Stimulated activated CD8-positive, alpha-beta memory T cell treated with anti-CD3 and anti-CD28 coated beads, Interleukin-15, amount 100 ng/mL, for 1 hour (primary cell): ENCODE data around the gene CDC5L.

Experiments
- DNase-seq: peaks from one replicate; pipeline ENCODE4 v3.0.0-alpha.2; 2020; ENCODE audit warnings: low read depth

The CDC5L gene

GRCh38 chr6:44475779-44476434, 88.4 kb downstream of the CDC5L start:
- DNase-seq: peak; percentile 28

GRCh38 chr6:44476849-44477248, 89.3 kb downstream of the CDC5L start:
- DNase-seq: no peak

- DNase-seq: no peak
Measured at GRCh38 chr6:44477293-44477894, 89.9 kb downstream of the CDC5L start.

- DNase-seq: no peak
Measured at GRCh38 chr6:44478158-44478557, 90.7 kb downstream of the CDC5L start.

- no peak for DNase-seq
Measured at GRCh38 chr6:44478591-44479254, 91.2 kb downstream of the CDC5L start.

- no peak for DNase-seq
Measured at GRCh38 chr6:44480097-44480541, 92.6 kb downstream of the CDC5L start.

GRCh38 chr6:44481056-44481455, 93.5 kb downstream of the CDC5L start:
- no peak for DNase-seq

GRCh38 chr6:44481760-44482159, 94.3 kb downstream of the CDC5L start:
- DNase-seq: no peak

- DNase-seq: no peak
Measured at GRCh38 chr6:44485601-44486401, 98.3 kb downstream of the CDC5L start.

GRCh38 chr6:44487002-44487401, 99.5 kb downstream of the CDC5L start:
- DNase-seq: no peak

GRCh38 chr6:44487586-44487985, 100.1 kb downstream of the CDC5L start:
- no peak for DNase-seq

GRCh38 chr6:44489910-44490604, 102.6 kb downstream of the CDC5L start:
- no peak for DNase-seq

GRCh38 chr6:44493132-44493531, 105.6 kb downstream of the CDC5L start:
- no peak for DNase-seq

- DNase-seq: no peak
Measured at GRCh38 chr6:44493593-44493992, 106.1 kb downstream of the CDC5L start.

- no peak for DNase-seq
Measured at GRCh38 chr6:44494011-44494501, 106.5 kb downstream of the CDC5L start.

GRCh38 chr6:44495036-44495901, 107.8 kb downstream of the CDC5L start:
- DNase-seq: no peak

- DNase-seq: no peak
Measured at GRCh38 chr6:44496665-44497369, 109.3 kb downstream of the CDC5L start.

- no peak for DNase-seq
Measured at GRCh38 chr6:44497807-44498206, 110.3 kb downstream of the CDC5L start.

GRCh38 chr6:44498436-44498835, 110.9 kb downstream of the CDC5L start:
- no peak for DNase-seq

- DNase-seq: no peak
Measured at GRCh38 chr6:44499609-44500008, 112.1 kb downstream of the CDC5L start.
